Psoas muscle (tissue), 8 donors: ENCODE results near the gene ARL5C. TPM values are rescaled to one million over a fixed set of nuclear protein-coding genes. Genes with fewer than 3 reads are reported as not detected.

ENCODE experiments used
- ATAC-seq, 4 donors: fragments of 200-7000 bp; cut with Tn5 transposase; one replicate each; pipeline ENCODE4 v1.9.1; 2020; ENCODE audit warnings: moderate library complexity in 3 of 4, mild to moderate bottlenecking in 2 of 4
- DNase-seq, 2 donors: peaks; one replicate each; pipeline ENCODE4 v3.0.0-alpha.2; 2020
- H3K27ac ChIP-seq: fragments of 200-600 bp; one replicate; pipeline ENCODE4 v1.8.0; 2022
- H3K27me3 ChIP-seq, 3 donors: fragments of 200-600 bp in 1 of 3; one replicate each; pipeline versions ENCODE4 v1.6.1 to v1.8.0; 2013 to 2022; ENCODE audit warnings: low read length in 2 of 3, mild to moderate bottlenecking in 2 of 3, moderate library complexity in 1 of 3; ENCODE audit not compliant: insufficient read depth in 3 of 3
- H3K36me3 ChIP-seq, 2 donors: fragments of 200-600 bp in 1 of 2; one replicate each; pipeline versions ENCODE4 v1.6.1 to v1.8.0; 2013 to 2022; ENCODE audit warnings: low read depth in 1 of 2, mild to moderate bottlenecking in 1 of 2, moderate library complexity in 1 of 2; ENCODE audit not compliant: insufficient read depth in 1 of 2
- H3K4me1 ChIP-seq: fragments of 200-600 bp; one replicate; pipeline ENCODE4 v1.8.0; 2022
- H3K4me3 ChIP-seq: fragments of 200-600 bp; one replicate; pipeline ENCODE4 v1.8.0; 2022; ENCODE audit warnings: mild to moderate bottlenecking
- H3K9me3 ChIP-seq: fragments of 200-600 bp; one replicate; pipeline ENCODE4 v1.8.0; 2022
- CTCF ChIP-seq: fragments of 200-600 bp; IDR thresholded peaks from one replicate; pipeline ENCODE4 v1.8.0; 2022; ENCODE audit warnings: antibody characterized with exemption
- WGBS, 3 donors: extraction: QIAGEN DNeasy Blood & Tissue Kit; methylation state at CpG; one replicate each; pipeline versions ENCODE4 v1.1.6 to v1.1.7; 2013; 5-methylcytosine and 5-hydroxymethylcytosine counted together
- intact Hi-C, 2 donors: fragments of 100-400 bp; cut with DNase I; formaldehyde crosslinking; loops; one replicate each; pipeline versions ENCODE4 v1.11.0 to v1.14.2; 2022
- polyA plus RNA-seq, 3 donors: library from polyadenylated mRNA; stranded (reverse); fragments of 200-250 nt; gene quantifications; one replicate each; pipeline ENCODE4 v1.2.3, GENCODE V29; 2013
- total RNA-seq, 4 donors: library from RNA; stranded (reverse); fragmentation: NEBNext Ultra II Directional in 2 of 4; extraction: Animal tissue kit (Norgen Biotek cat#: 25700) in 2 of 4; gene quantifications; one replicate each; pipeline versions ENCODE4 v1.2.1 to v1.2.4, GENCODE V29; 2021 to 2023
- donor health status: healthy with polysubstance abuse.
- donor health status: DM: no; HTN: no; CAD: no; lungs with moderate emphysema.
- donor health status: Bipolar disorder and iron deficiency.
- donor health status: healthy.
- donor health status: DM: yes; HTN: yes; CAD: no.
- donor health status: DM: no; HTN: no; CAD: no.
- donor health status: DM: no; HTN: no; CAD: no.
- donor health status: DM: yes; HTN: yes; CAD: no.

ARL5C gene
- total and polyA plus RNA-seq, 7 donors, result 0.15 to 1.0 (median 0.15) TPM; not detected in 4

GRCh38 chr17:39164675-39165143 lies 1.3 kb downstream of the ARL5C start:
- peak overlapping the region; percentile 65 for H3K4me3 ChIP-seq
- 0 to 1% (median 1%) methylated on average over 15 of the region's 15 CpGs for WGBS, 3 donors
- ATAC-seq (peak; percentile 84 to 91 (median 89)), DNase-seq (peak; percentile 93 to 96)
- no peak overlapping the region for H3K27ac ChIP-seq
- H3K36me3 ChIP-seq, result no peaks in the 10 kb centered on the region
- peaks cover 9% of the 10 kb centered on the region for H3K4me1 ChIP-seq
- peak; percentile 79 for TF ChIP-seq CTCF
- intact Hi-C loops, result loop anchor here (1.0 to 10.0 kb wide), 2 partner anchors 70 to 80 kb away; no protein-coding TSS in a partner anchor
- H3K27me3 ChIP-seq, result no peaks in the 10 kb centered on the region
- peaks cover 4% of the 10 kb centered on the region for H3K9me3 ChIP-seq

GRCh38 chr17:39161962-39162361 lies 4.0 kb downstream of the ARL5C start:
- ATAC-seq, result no peak
- H3K4me1 ChIP-seq, result peaks cover 9% of the 10 kb centered on the region
- no peaks in the 10 kb centered on the region for H3K9me3 ChIP-seq
- H3K27me3 ChIP-seq, result no peaks in the 10 kb centered on the region
- no peak for TF ChIP-seq CTCF
- H3K36me3 ChIP-seq, result no peaks in the 10 kb centered on the region
- WGBS, 3 donors, result 58 to 60% (median 58%) methylated on average over 2 of the region's 2 CpGs
- H3K27ac ChIP-seq, result no peak overlapping the region
- DNase-seq, result no peak
- no peak overlapping the region for H3K4me3 ChIP-seq
- intact Hi-C loops, result loop anchor here in 1 of 2 donors (10.0 kb wide), 1 partner anchor 73 kb away; no protein-coding TSS in a partner anchor

- Histone ChIP-seq H3K27me3 (no peaks in the 10 kb centered on the region), H3K4me3 (no peak overlapping the region), H3K36me3 (no peaks in the 10 kb centered on the region), H3K4me1 (no peaks in the 10 kb centered on the region), H3K9me3 (no peaks in the 10 kb centered on the region), H3K27ac (no peak overlapping the region)
- 94 to 98% (median 96%) methylated on average over 2 of the region's 2 CpGs for WGBS, 3 donors
- ATAC-seq (no peak), DNase-seq (no peak)
- TF ChIP-seq CTCF, result no peak
- intact Hi-C loops, result loop anchor here in 1 of 2 donors (10.0 kb wide), 1 partner anchor 294 kb away; no protein-coding TSS in a partner anchor
These were observed 7.3 kb downstream of the ARL5C start for GRCh38 chr17:39158623-39159022.

- WGBS, 3 donors, result 60 to 66% (median 63%) methylated on average over 7 of the region's 7 CpGs
- intact Hi-C loops, result loop anchor here in 1 of 2 donors (10.0 kb wide), 1 partner anchor 292 kb away; no protein-coding TSS in a partner anchor
- Histone ChIP-seq H3K27me3 (peaks cover 0 to 4% (median 0%) of the 10 kb centered on the region in 3 donors), H3K36me3 (no peaks in the 10 kb centered on the region), H3K4me3 (no peak overlapping the region), H3K9me3 (no peaks in the 10 kb centered on the region), H3K27ac (no peak overlapping the region), H3K4me1 (peaks cover 6% of the 10 kb centered on the region)
- DNase-seq, result no peak
- no peak for ATAC-seq
- no peak for TF ChIP-seq CTCF
These were observed 9.5 kb downstream of the ARL5C start for GRCh38 chr17:39156491-39156890.

- no peak overlapping the region for H3K27ac ChIP-seq
- peaks cover 0 to 12% (median 6%) of the 10 kb centered on the region in 3 donors for H3K27me3 ChIP-seq
- intact Hi-C loops, result loop anchor here in 1 of 2 donors (10.0 kb wide), 1 partner anchor 291 kb away; no protein-coding TSS in a partner anchor
- H3K36me3 ChIP-seq, result no peaks in the 10 kb centered on the region
- no peaks in the 10 kb centered on the region for H3K9me3 ChIP-seq
- H3K4me1 ChIP-seq, result peaks cover 6% of the 10 kb centered on the region
- ATAC-seq (no peak), DNase-seq (no peak)
- TF ChIP-seq CTCF, result no peak
- 38 to 39% (median 38%) methylated on average over 2 of the region's 2 CpGs for WGBS, 3 donors
- H3K4me3 ChIP-seq, result no peak overlapping the region
These were observed 10.3 kb downstream of the ARL5C start for GRCh38 chr17:39155654-39156053.
